ENCODE data around the gene DNAJC11.
"Not testable (repeated sequence)": the region's sequence is repeated elsewhere in the genome, so short reads cannot be mapped to it uniquely, and the experiment has no call there.

DNAJC11 gene

GRCh38 chr1:6651909-6652308, 49.7 kb downstream of the DNAJC11 start:
- no peak for DNase-seq (ENCODE audit: low read depth)

DNA sequence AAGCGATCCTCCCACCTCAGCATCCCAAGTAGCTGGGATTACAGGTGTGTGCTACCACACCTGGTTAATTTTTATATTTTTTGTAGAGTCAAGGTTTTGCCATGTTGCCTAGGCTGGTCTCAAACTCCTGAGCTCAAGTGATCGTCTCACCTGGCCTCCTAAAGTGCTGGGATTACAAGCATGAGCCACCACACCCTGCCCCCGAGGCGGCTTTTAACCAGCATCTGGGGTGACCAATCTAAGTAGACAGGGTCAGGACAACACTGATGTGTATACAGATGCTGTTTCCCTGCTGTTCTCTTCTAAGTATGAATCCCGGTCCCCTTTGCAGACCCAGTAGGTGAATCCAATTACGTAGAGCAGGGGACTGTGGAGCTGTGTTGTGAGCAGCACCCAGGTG, 53.1 kb downstream of the DNAJC11 start:
- no peak for DNase-seq (ENCODE audit: low read depth)

GRCh38 chr1:6646499-6647148, 55.0 kb downstream of the DNAJC11 start:
- DNase-seq (ENCODE audit: low read depth): no peak

DNA sequence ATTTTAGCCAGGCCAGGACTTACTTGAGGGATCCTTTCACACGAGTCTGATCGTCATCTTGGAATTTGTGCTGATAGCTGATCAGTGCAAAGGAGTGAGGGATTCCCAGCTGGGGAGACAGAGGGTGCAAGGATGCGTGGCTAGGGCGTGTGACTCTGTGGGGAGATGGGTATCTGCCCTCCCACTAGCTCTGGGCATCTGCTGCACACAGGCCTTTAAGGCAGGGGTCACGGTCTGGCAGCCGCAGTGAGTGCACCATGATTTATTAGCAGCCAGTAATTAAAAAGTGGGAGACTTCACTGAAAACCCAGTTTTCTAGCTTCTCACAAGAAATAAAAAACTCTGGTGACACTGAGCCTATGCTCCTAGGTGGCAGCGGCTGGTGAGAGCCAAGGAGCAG, 56.6 kb downstream of the DNAJC11 start:
- no peak for DNase-seq (ENCODE audit: low read depth)

GRCh38 chr1:6640867-6641266, 60.7 kb downstream of the DNAJC11 start:
- DNase-seq (ENCODE audit: low read depth): not testable (repeated sequence)

- DNase-seq (ENCODE audit: low read depth): no peak
These were observed 63.4 kb downstream of the DNAJC11 start for GRCh38 chr1:6638226-6638625.

- no peak for DNase-seq (ENCODE audit: low read depth)
These were observed 63.8 kb downstream of the DNAJC11 start for GRCh38 chr1:6637770-6638169.

DNA sequence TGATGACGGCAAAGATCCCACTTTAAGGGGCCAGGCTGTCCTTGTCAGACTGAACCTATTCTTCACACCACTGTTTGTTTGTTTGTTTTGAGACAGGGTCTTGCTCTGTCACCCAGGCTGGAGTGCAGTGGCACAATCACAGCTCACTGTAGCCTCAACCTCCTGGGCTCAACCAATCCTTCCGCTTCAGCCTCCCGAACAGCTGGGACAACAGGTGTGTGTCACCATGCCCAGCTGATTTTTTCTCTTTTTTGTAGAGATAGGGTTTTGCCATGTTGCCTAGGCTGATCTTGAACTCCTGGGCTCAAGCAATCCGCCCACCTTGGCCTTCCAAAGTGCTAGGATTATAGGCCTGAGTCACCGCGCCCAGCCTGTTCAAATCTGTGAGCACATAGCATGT, 64.8 kb downstream of the DNAJC11 start:
- DNase-seq (ENCODE audit: low read depth): not testable (repeated sequence)

GRCh38 chr1:6635910-6636760, 65.5 kb downstream of the DNAJC11 start:
- DNase-seq (ENCODE audit: low read depth): no peak

GRCh38 chr1:6635161-6635909, 66.3 kb downstream of the DNAJC11 start:
- no peak for DNase-seq (ENCODE audit: low read depth)

GRCh38 chr1:6634371-6635052, 67.1 kb downstream of the DNAJC11 start:
- peak; percentile 15 for DNase-seq (ENCODE audit: low read depth)

DNA sequence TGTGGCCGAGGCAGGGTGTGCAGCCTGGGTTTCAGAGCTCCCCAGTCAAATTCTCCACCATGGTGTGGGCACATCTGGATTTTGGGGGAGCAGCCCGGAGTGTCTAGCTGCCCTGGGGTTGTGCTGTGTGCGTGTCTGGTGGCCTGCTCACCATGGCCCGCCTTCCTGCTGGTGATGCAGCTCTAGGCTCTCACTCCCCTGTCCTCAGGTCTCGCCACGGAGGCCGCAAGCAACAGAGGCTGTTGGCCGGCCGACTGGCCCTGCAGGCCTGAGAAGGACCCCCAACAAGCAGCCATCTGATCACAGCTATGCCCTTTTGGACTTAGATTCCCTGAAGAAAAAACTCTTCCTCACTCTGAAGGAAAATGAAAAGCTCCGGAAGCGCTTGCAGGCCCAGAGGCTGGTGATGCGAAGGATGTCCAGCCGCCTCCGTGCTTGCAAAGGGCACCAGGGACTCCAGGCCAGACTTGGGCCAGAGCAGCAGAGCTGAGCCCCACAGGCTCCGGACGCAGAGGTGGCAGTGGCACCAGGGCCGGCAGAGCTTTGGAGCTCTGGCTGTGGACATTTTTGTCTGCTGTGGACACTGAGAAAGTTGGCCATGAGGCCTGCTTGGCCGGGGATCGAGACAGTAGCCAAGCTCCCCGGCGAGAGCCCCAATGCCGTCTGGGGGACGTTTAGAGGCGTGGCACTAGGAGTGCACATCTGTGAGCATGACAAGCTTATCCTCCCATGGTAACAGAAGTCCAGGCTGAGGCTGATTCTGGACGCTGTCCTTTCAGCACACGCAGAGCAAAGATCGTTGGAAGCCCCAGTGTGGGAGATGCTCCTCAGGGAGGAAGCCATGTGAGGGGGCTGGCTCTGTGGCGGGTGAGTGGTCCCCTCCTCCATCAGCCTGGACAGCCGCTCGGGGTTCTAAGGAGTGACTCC, 68.8 kb downstream of the DNAJC11 start:
- no peak for DNase-seq (ENCODE audit: low read depth)

GRCh38 chr1:6631058-6631457, 70.6 kb downstream of the DNAJC11 start:
- DNase-seq (ENCODE audit: low read depth): no peak

DNA sequence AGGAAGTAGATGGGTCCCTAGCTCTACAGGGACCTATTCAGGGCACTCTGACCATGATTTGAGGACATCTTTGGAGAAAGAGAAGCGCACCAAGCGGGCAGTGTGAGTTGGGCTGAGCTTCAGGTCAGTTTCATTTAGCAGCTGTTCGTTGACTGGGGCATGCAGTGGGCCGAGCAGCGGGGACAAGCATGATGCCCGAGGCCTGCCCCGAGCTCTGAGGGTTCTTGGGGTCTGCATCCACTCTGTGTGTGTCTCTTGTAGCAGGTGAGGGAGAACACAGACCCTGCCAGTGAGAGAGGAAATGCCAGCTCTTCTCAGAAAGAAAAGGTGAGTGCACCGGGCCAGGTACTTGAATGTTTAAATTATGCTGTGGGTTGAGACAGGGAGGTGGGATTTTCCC, 71.6 kb downstream of the DNAJC11 start:
- no peak for DNase-seq (ENCODE audit: low read depth)

- DNase-seq (ENCODE audit: low read depth): no peak
These were observed 72.6 kb downstream of the DNAJC11 start for GRCh38 chr1:6628971-6629479.

DNA sequence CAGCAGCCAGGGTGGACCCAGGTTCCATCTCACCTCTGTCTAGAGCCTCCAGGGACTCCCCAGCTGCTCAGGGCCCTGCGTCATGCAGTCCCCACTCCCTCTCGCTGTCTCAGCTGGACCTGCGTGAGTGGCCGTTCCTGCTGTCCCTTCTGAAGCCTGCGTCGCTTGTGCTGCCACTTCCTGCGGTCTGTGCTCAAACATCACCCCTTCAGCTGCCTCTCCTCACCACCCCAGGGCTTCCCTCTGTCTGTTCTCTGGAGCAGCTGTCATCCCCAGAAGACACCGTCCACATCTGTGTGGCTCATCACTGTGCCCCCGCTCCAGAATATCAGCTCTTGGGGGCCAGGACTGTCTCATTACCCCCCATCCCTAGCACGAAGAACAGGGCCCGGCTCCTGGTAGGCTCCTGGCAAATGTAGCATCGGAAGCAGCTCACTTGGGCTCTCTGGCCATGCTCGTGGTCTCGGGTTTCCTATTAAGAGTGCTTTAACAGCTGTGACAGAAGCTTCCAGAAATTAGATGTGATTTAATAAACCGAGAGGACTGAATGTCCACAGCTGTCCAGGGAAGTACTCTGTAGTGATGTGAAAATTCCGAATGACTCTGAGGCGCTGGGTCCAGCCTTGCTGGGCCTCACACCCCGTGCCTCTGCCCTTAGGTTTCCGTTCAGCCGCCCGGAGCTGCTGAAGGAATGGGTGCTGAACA, 73.6 kb downstream of the DNAJC11 start:
- no peak for DNase-seq (ENCODE audit: low read depth)

- no peak for DNase-seq (ENCODE audit: low read depth)
These were observed 74.6 kb downstream of the DNAJC11 start for GRCh38 chr1:6627031-6627430.

- no peak for DNase-seq (ENCODE audit: low read depth)
These were observed 75.9 kb downstream of the DNAJC11 start for GRCh38 chr1:6625584-6626149.

DNA sequence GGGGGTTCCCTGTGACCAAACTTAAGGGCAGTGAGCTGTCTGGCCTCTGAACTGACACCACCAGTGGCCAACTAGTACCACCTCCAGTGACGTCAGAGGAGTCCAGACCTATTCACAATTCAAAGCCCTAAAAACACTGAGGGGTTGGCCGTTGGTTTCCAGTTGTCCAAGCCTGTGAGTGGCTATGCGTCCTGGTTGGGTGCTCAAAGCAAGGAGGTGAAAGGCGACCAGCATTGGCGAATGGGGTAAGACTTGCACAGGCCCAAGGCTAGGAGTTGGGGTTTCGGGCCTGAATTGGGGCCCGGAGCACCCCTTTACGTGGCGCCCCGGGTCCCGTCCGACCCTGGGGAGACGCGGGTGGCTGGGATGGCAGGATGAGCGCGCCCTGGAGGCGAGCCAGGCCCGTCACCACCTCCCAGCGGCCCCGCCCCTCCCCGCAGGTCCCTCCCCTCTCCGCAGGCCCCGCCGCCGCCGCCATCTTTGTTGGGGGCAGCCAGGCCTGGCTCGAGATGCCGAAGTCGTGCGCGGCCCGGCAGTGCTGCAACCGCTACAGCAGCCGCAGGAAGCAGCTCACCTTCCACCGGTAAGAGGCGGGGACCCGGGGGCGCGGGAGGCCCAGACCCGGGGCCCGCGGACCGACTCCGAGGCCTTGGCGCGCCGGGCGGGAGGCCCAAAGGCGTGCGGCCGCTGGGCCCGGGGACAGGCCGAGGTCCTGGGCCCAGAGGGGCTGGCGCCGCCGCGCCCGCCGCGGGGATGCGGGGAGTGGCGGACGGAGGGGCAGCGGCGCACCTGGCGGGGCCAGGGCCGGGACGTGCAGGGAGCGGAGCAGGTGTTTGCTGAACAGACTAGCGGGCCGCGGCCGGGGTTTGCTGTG, 76.7 kb downstream of the DNAJC11 start, which contains the start of gene THAP3:
Gene THAP3, plus strand, starts transcription at position 159 of the 874 bp plus-strand sequence. Its CDS starts 351 bp downstream, at position 510.
- DNase-seq (ENCODE audit: low read depth): peak; percentile 80
